Upper lobe of left lung (tissue), 6 donors: ENCODE results near the gene FBRSL1. TPM values are rescaled to one million over a fixed set of nuclear protein-coding genes. Genes with fewer than 3 reads are reported as not detected.
"Not testable (repeated sequence)": the region's sequence is repeated elsewhere in the genome, so short reads cannot be mapped to it uniquely, and the experiment has no call there.

Experiments
- ATAC-seq, 2 donors: fragments of 200-7000 bp; cut with Tn5 transposase; one replicate each; pipeline ENCODE4 v1.9.1; 2022; ENCODE audit warnings: mild to moderate bottlenecking in 2 of 2, moderate library complexity in 2 of 2; ENCODE audit not compliant: low FRiP score in 2 of 2
- DNase-seq, 2 donors: peaks; one replicate each; pipeline ENCODE4 v3.0.0-alpha.2; 2019 to 2020
- H3K27ac ChIP-seq, 4 donors: fragments of 200-600 bp; sonication (generic); one replicate each; pipeline ENCODE4 v1.5.1; 2016 to 2019
- H3K27me3 ChIP-seq, 4 donors: fragments of 200-600 bp; sonication (generic); one replicate each; pipeline ENCODE4 v1.5.1; 2017 to 2019
- H3K36me3 ChIP-seq, 4 donors: fragments of 200-600 bp; sonication (generic); one replicate each; pipeline ENCODE4 v1.5.1; 2016 to 2019
- H3K4me1 ChIP-seq, 4 donors: fragments of 200-600 bp; sonication (generic); one replicate each; pipeline ENCODE4 v1.5.1; 2018 to 2019
- H3K4me3 ChIP-seq, 4 donors: fragments of 200-600 bp; sonication (generic); one replicate each; pipeline ENCODE4 v1.5.1; 2017 to 2019; ENCODE audit warnings: mild to moderate bottlenecking in 2 of 4, moderate library complexity in 1 of 4
- H3K9me3 ChIP-seq, 4 donors: fragments of 200-600 bp; sonication (generic); one replicate each; pipeline ENCODE4 v1.5.1; 2018 to 2019
- EP300 ChIP-seq, 4 donors: sonication (generic); formaldehyde crosslinking; IDR thresholded peaks; one replicate each; pipeline ENCODE4 v1.5.1; 2017; ENCODE audit warnings: antibody characterized with exemption in 4 of 4, control low read depth in 2 of 4
- POLR2A ChIP-seq, 4 donors: fragments of 450-650 bp; IDR thresholded peaks; one replicate each; pipeline ENCODE4 v1.5.1; 2016 to 2017; ENCODE audit warnings: antibody characterized with exemption in 4 of 4, mild to moderate bottlenecking in 2 of 4
- POLR2AphosphoS5 ChIP-seq, 2 donors: sonication (generic); formaldehyde crosslinking; IDR thresholded peaks; one replicate each; pipeline ENCODE4 v1.5.1; 2017; ENCODE audit warnings: antibody characterized with exemption in 2 of 2
- WGBS, 2 donors: methylation state at CpG; one replicate each; pipeline ENCODE4 v1.1.5; 2017 to 2018; 5-methylcytosine and 5-hydroxymethylcytosine counted together
- total RNA-seq, 6 donors: library from RNA; depleted of rRNA in 4 of 6; stranded (reverse); fragments of >200 nt in 4 of 6; gene quantifications; one replicate each; pipeline versions ENCODE4 v1.1.0 to v1.2.1, GENCODE V29; 2016 to 2021
- TF ChIP-seq, protein P1 (sequence below), 6 experiments: fragments of 450-650 bp in 4 of 6; fragments of 200-600 bp in 2 of 6; sonication (generic) in 2 of 6; IDR thresholded peaks; one replicate each; pipeline ENCODE4 v1.5.1; 2016 to 2019; ENCODE audit warnings: antibody characterized with exemption in 6 of 6
- donor health status: DM: no; HTN: no; CAD: no; lungs with moderate emphysema.
- donor health status: DM: no; HTN: yes; CAD: no; lungs with severe emphysema.

Gene FBRSL1
- total RNA-seq = 10 to 100 TPM; 16.0 to 53.0 (median 44.1) TPM

- 0% methylated on average over 7 of the region's 96 CpGs; no CpG with 5 or more reads in 1 of the 2 donors for WGBS, 2 donors
- peaks cover 45 to 57% (median 53%) of the 10 kb centered on the region in 4 donors for H3K4me1 ChIP-seq
- no peaks in the 10 kb centered on the region for H3K9me3 ChIP-seq
- peak in 2 of 4 donors; percentile 25 to 69 for TF ChIP-seq POLR2A (IDR thresholded peaks at IDR 0.05)
- TF ChIP-seq POLR2AphosphoS5 (IDR thresholded peaks at IDR 0.05) = peak in 1 of 2 donors; percentile 53
- no peak for TF ChIP-seq EP300 (IDR thresholded peaks at IDR 0.05)
- ATAC-seq = peak; percentile 91 to 93
- DNase-seq = peak; percentile 90 to 99
- peak within 1 kb of the TSS; percentile 88 to 95 (median 91) for H3K27ac ChIP-seq
- no peaks in the 10 kb centered on the region for H3K27me3 ChIP-seq
- H3K4me3 ChIP-seq = peak within 1 kb of the TSS; percentile 71 to 92 (median 91)
- no peaks in the 10 kb centered on the region for H3K36me3 ChIP-seq
These were observed at the start of gene FBRSL1 for GRCh38 chr12:132489602-132490266. Gene FBRSL1 (plus strand): TSS chr12:132490151.

GRCh38 chr12:132440420-132440819 is 49.5 kb upstream of the FBRSL1 start:
- H3K4me1 ChIP-seq, H3K9me3 ChIP-seq, ATAC-seq, H3K4me3 ChIP-seq, H3K36me3 ChIP-seq, DNase-seq, H3K27me3 ChIP-seq, H3K27ac ChIP-seq: not testable (repeated sequence)
- WGBS, 2 donors = 77 to 80% methylated on average over 11 to 13 of the region's 13 CpGs

DNA sequence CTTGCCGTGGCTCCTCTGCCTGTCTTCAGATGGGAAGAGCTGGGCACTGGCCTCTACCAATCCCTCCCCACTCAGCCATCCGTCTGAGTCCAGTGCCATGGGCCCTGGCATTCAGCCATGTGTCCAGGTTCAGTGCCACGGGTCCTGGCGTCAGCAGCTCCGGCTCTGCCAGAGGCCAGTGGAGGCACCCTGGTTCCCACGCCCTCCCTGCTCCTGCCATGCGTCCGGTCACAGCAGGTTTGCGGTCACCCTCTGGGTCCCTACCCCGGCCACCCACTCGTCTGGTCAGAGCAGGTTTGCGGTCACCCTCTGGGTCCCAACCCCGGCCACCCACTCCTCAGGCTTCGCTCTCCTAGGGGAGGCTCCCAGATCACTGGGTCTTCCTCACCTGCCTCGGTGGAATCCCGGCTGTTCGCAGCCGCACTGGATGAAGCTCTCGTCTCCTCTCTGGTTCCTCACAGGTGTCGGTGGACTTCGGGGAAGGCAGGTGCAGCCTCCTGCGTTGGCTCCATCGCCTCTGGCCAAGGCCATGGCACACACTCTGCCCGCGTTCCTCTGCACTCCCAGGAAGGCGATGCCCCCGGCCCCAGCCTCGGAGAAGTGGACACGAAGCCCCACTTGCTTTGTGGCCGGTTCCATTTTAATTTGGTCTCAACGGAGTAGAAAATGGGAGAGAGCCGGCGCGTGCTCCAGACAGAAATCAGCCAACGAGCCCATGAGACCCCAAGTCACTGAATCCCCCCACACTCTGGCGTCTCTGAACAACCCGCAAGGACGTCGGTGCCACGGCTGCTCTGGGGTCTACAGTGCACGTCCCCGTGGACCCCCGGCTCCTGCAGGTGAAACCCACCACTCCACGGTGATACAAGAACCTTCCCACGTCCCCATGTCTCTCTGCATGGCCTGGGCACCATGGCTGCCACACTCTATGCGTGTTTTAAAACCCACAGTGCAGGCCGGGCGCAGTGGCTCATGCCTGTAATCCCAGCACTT is 47.8 kb upstream of the FBRSL1 start:
- Histone ChIP-seq H3K27me3 (no peaks in the 10 kb centered on the region), H3K36me3 (no peaks in the 10 kb centered on the region), H3K27ac (no peak overlapping the region), H3K9me3 (no peaks in the 10 kb centered on the region), H3K4me3 (no peak overlapping the region), H3K4me1 (peaks cover 0 to 9% (median 1%) of the 10 kb centered on the region in 4 donors)
- WGBS, 2 donors = 91 to 92% methylated on average over 37 to 48 of the region's 48 CpGs
- DNase-seq (no peak), ATAC-seq (no peak)
- TF ChIP-seq, protein P1, sequence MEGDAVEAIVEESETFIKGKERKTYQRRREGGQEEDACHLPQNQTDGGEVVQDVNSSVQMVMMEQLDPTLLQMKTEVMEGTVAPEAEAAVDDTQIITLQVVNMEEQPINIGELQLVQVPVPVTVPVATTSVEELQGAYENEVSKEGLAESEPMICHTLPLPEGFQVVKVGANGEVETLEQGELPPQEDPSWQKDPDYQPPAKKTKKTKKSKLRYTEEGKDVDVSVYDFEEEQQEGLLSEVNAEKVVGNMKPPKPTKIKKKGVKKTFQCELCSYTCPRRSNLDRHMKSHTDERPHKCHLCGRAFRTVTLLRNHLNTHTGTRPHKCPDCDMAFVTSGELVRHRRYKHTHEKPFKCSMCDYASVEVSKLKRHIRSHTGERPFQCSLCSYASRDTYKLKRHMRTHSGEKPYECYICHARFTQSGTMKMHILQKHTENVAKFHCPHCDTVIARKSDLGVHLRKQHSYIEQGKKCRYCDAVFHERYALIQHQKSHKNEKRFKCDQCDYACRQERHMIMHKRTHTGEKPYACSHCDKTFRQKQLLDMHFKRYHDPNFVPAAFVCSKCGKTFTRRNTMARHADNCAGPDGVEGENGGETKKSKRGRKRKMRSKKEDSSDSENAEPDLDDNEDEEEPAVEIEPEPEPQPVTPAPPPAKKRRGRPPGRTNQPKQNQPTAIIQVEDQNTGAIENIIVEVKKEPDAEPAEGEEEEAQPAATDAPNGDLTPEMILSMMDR (IDR thresholded peaks at IDR 0.05) = no peak
- no peak for TF ChIP-seq POLR2AphosphoS5 (IDR thresholded peaks at IDR 0.05)
- no peak for TF ChIP-seq POLR2A (IDR thresholded peaks at IDR 0.05)
- TF ChIP-seq EP300 (IDR thresholded peaks at IDR 0.05) = no peak

GRCh38 chr12:132443091-132443490 is 46.9 kb upstream of the FBRSL1 start:
- TF ChIP-seq EP300 (IDR thresholded peaks at IDR 0.05) (no peak), POLR2AphosphoS5 (IDR thresholded peaks at IDR 0.05) (no peak), POLR2A (IDR thresholded peaks at IDR 0.05) (no peak)
- TF ChIP-seq, protein P1 (IDR thresholded peaks at IDR 0.05) = no peak
- Histone ChIP-seq H3K9me3 (no peaks in the 10 kb centered on the region), H3K4me1 (peaks cover 0 to 8% (median 0%) of the 10 kb centered on the region in 4 donors), H3K36me3 (no peaks in the 10 kb centered on the region), H3K27ac (no peak overlapping the region), H3K4me3 (no peak overlapping the region), H3K27me3 (no peaks in the 10 kb centered on the region)
- 95% methylated on average over 25 of the region's 25 CpGs for WGBS, 2 donors
- no peak for DNase-seq
- no peak for ATAC-seq

GRCh38 chr12:132444283-132444682 is 45.7 kb upstream of the FBRSL1 start:
- TF ChIP-seq, protein P1 (IDR thresholded peaks at IDR 0.05) = no peak
- TF ChIP-seq POLR2A (IDR thresholded peaks at IDR 0.05) = no peak
- Histone ChIP-seq H3K27ac (peak overlapping the region in 2 of 4 donors; percentile 44 to 77), H3K9me3 (no peaks in the 10 kb centered on the region), H3K4me1 (peaks cover 0 to 8% (median 0%) of the 10 kb centered on the region in 4 donors), H3K4me3 (no peak overlapping the region), H3K27me3 (no peaks in the 10 kb centered on the region), H3K36me3 (no peaks in the 10 kb centered on the region)
- DNase-seq (no peak), ATAC-seq (no peak)
- WGBS, 2 donors = 83 to 89% methylated on average over 9 to 18 of the region's 18 CpGs
